Panc1 (cell line): Measurements from ENCODE around the gene MACROH2A1. TPM values are rescaled to one million over a fixed set of nuclear protein-coding genes. Genes with fewer than 3 reads are reported as not detected.

Source experiments
- ATAC-seq: fragments of 200-7000 bp; cut with Tn5 transposase; 2 replicates; pipeline ENCODE4 v1.9.1; 2020; ENCODE audit warnings: mild to moderate bottlenecking, moderate library complexity
- BruUV-seq: library from RNA; stranded (reverse); fragments of 400-500 nt; replicated peaks from 2 replicates; lab custom pipeline; 2021; lab: Mats Ljungman, UMichigan
- CTCF ChIA-PET: fragments of 300-600 bp; sonication (Branson Sonifier 250); formaldehyde crosslinking; loops from one replicate; lab custom pipeline; 2022; ENCODE audit warnings: antibody characterized with exemption; lab: Charles Lee
- POLR2A ChIA-PET: fragments of 300-600 bp; sonication (Branson Sonifier 250); formaldehyde crosslinking; loops from one replicate; lab custom pipeline; 2022; ENCODE audit warnings: antibody characterized with exemption; lab: Charles Lee
- DNase-seq: peaks from one replicate; pipeline ENCODE4 v3.0.0-alpha.2; 2010; ENCODE audit warnings: low read depth, low spot score
- H3K27ac ChIP-seq: 2 replicates; pipeline ENCODE4 v1.5.1; 2011; ENCODE audit warnings: mild to moderate bottlenecking, low read length, inconsistent platforms
- H3K27me3 ChIP-seq: fragments of 200-500 bp; sonication (Bioruptor generic); 2 replicates; pipeline ENCODE4 v1.6.0; 2014; ENCODE audit warnings: low read length, inconsistent platforms; ENCODE audit not compliant: control insufficient read depth, insufficient read depth
- H3K36me3 ChIP-seq: fragments of 200-500 bp; sonication (Bioruptor generic); 2 replicates; pipeline ENCODE4 v1.5.1; 2014; ENCODE audit warnings: inconsistent platforms, mild to moderate bottlenecking, low read length, moderate library complexity; ENCODE audit not compliant: control insufficient read depth, insufficient read depth
- H3K4me1 ChIP-seq: 2 replicates; pipeline ENCODE4 v1.5.1; 2011; ENCODE audit warnings: inconsistent platforms, mild to moderate bottlenecking, low read length, moderate library complexity; ENCODE audit not compliant: control insufficient read depth, insufficient read depth
- H3K4me3 ChIP-seq, 2 experiments: 2 replicates each; pipeline ENCODE4 v1.5.1; 2011 to 2012; ENCODE audit warnings: low read depth in 2 of 2, low read length in 2 of 2, mild to moderate bottlenecking in 2 of 2, inconsistent platforms in 1 of 2, moderate library complexity in 1 of 2
- H3K9me3 ChIP-seq: fragments of 200-500 bp; sonication (Bioruptor generic); 2 replicates; pipeline ENCODE4 v1.5.1; 2014; ENCODE audit warnings: low read depth, mild to moderate bottlenecking, inconsistent platforms, low read length, moderate library complexity; ENCODE audit not compliant: control insufficient read depth, insufficient read depth
- CTCF ChIP-seq: fragments of 450-650 bp; IDR thresholded peaks from 2 replicates; pipeline ENCODE4 v1.5.1; 2017; ENCODE audit warnings: mild to moderate bottlenecking
- POLR2AphosphoS5 ChIP-seq: IDR thresholded peaks from 2 replicates; pipeline ENCODE4 v1.6.1; 2012; ENCODE audit warnings: mild to moderate bottlenecking, low read depth, low read length, moderate library complexity
- REST ChIP-seq, 2 experiments: IDR thresholded peaks; 2 replicates each; pipeline ENCODE4 v1.6.1; 2011 to 2012; ENCODE audit warnings: low read depth in 2 of 2, control low read depth in 1 of 2, low read length in 1 of 2, mild to moderate bottlenecking in 1 of 2, moderate library complexity in 1 of 2; ENCODE audit not compliant: insufficient read depth in 1 of 2
- SIN3A ChIP-seq: IDR thresholded peaks from 2 replicates; pipeline ENCODE4 v1.6.1; 2012; ENCODE audit warnings: low read depth, mild to moderate bottlenecking, low read length, moderate library complexity, borderline replicate concordance; ENCODE audit not compliant: insufficient read depth
- TCF7L2 ChIP-seq: IDR thresholded peaks from 2 replicates; pipeline ENCODE4 v1.6.1; 2011; ENCODE audit warnings: mild to moderate bottlenecking, low read depth, low read length, inconsistent platforms
- in situ Hi-C: cut with HindIII; loops from 2 replicates; pipeline ENCODE4 v1.10.0; 2016; ENCODE audit warnings: low sequenced_read_pairs, low pct_unique_long_range_greater_than_20kb
- intact Hi-C: fragments of 100-400 bp; cut with micrococcal nuclease; formaldehyde crosslinking; loops from one replicate; pipeline ENCODE4 v1.10.0; 2022; ENCODE audit not compliant: unreplicated experiment
- total RNA-seq: library from RNA; stranded (reverse); gene quantifications from one replicate; pipeline ENCODE4 v1.2.1, GENCODE V29; 2021; ENCODE audit not compliant: unreplicated experiment

MACROH2A1 gene
- total RNA-seq, 1 experiment from 2014 or later, result 162 TPM

- ChIA-PET CTCF (no interaction called here), POLR2A (no interaction called here)
- BruUV-seq, result no TSS peak
- TF ChIP-seq SIN3A, result no peak
- TF ChIP-seq REST (IDR thresholded peaks at IDR 0.05; ENCODE audit: insufficient read depth in 1 of 2, low read depth in 2 of 2, low read length in 1 of 2), result no peak
- TF ChIP-seq POLR2AphosphoS5, result no peak
- ATAC-seq (no peak), DNase-seq (no peak)
- no peak overlapping the region for H3K4me3 ChIP-seq
- in situ Hi-C loops, result no loop called here
- intact Hi-C loops, result no loop called here
- H3K27me3 ChIP-seq, result no peaks in the 10 kb centered on the region
- H3K36me3 ChIP-seq, result peaks cover 14% of the 10 kb centered on the region
- no peaks in the 10 kb centered on the region for H3K9me3 ChIP-seq
- no peaks in the 10 kb centered on the region for H3K4me1 ChIP-seq
- no peak overlapping the region for H3K27ac ChIP-seq
Measured at GRCh38 chr5:135347392-135347791, 51.6 kb downstream of the MACROH2A1 start.

GRCh38 chr5:135345956-135346731 is 52.9 kb downstream of the MACROH2A1 start:
- ChIA-PET CTCF (interaction anchor here (0.7 kb wide), 1 partner anchor 14 kb away, joined by 5 read pairs; no protein-coding TSS in a partner anchor), POLR2A (no interaction called here)
- TF ChIP-seq TCF7L2 (no peak), SIN3A (no peak), POLR2AphosphoS5 (no peak), REST (IDR thresholded peaks at IDR 0.05; ENCODE audit: insufficient read depth in 1 of 2, low read depth in 2 of 2, low read length in 1 of 2) (no peak), CTCF (no peak)
- Histone ChIP-seq H3K36me3 (peaks cover 12% of the 10 kb centered on the region), H3K27ac (no peak overlapping the region), H3K4me3 (no peak overlapping the region), H3K9me3 (no peaks in the 10 kb centered on the region), H3K4me1 (no peaks in the 10 kb centered on the region), H3K27me3 (no peaks in the 10 kb centered on the region)
- no TSS peak for BruUV-seq
- intact Hi-C loops (no loop called here), in situ Hi-C loops (no loop called here)
- DNase-seq, result no peak
- ATAC-seq, result no peak
